ENCODE measurements around the gene BPNT1.
"Not testable (repeated sequence)": the region's sequence is repeated elsewhere in the genome, so short reads cannot be mapped to it uniquely, and the experiment has no call there.

BPNT1 gene

DNA sequence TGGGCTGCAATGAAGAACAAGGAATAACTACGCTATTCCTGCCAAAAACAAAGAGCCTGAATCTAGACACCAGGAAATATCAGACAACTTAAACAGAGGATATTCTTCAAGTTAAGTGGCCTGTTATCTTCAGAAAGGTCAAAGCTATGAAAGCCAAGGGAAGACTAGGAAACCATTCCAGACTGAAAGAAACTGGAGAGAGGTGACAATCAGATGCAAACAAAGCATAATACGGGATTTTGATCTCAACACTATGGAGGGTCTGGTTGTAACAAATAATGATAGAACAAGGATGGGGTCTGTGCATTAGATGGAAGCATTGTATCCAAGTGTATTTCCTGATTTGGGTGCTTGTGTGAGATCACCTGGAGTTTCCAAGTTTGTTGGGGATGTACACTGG lies 45.9 kb downstream of the BPNT1 start:
- H3K4me3 ChIP-seq (ENCODE audit: insufficient read depth, low read depth, low read length) = no peak overlapping the region
- H3K9me3 ChIP-seq (ENCODE audit: control insufficient read depth, low read length) = no peaks in the 10 kb centered on the region
- H3K4me1 ChIP-seq (ENCODE audit: control insufficient read depth, insufficient read depth, low read length) = no peaks in the 10 kb centered on the region
- H3K27me3 ChIP-seq (ENCODE audit: control insufficient read depth, insufficient read depth, low read length, poor library complexity, severe bottlenecking) = no peaks in the 10 kb centered on the region
- no peak overlapping the region for H3K27ac ChIP-seq (ENCODE audit: insufficient read depth, low read depth, low read length, poor library complexity, severe bottlenecking)
- WGBS, 2 experiments = 90 to 95% methylated on average over 2 of the region's 2 CpGs
- H3K36me3 ChIP-seq (ENCODE audit: control insufficient read depth, insufficient read depth, low read length) = peaks cover 7% of the 10 kb centered on the region

DNA sequence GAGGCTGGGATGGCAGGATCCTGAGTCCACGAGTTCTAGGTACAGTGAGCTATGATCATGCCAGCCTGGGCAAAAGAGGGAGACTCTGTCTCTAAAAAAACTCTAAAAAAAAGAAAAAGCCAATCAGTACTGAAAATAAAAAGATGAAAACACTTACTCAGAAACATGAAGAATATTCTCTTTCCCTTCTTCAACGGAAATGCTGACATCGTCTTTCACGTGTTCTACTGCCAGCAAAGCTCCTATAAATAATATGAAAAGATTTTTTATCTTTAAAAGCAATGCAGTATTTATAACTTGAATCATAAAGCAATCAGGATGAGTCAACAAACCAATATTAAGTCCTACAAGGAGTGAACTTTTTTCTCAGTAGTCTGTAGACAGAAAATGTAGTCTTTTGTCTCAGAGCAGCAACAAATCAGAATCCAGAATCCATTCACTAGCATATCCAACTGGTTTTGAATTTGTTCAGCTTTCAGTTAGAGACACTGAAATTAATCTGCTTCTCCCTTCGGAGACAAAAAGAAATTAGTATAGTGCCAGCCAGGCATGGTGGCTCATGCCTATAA lies 49.5 kb downstream of the BPNT1 start:
- H3K36me3 ChIP-seq (ENCODE audit: control insufficient read depth, insufficient read depth, low read length) = peaks cover 7% of the 10 kb centered on the region
- 94 to 98% methylated on average over 2 to 4 of the region's 5 CpGs for WGBS, 2 experiments
- no peaks in the 10 kb centered on the region for H3K4me1 ChIP-seq (ENCODE audit: control insufficient read depth, insufficient read depth, low read length)
- no peak overlapping the region for H3K4me3 ChIP-seq (ENCODE audit: insufficient read depth, low read depth, low read length)
- H3K27me3 ChIP-seq (ENCODE audit: control insufficient read depth, insufficient read depth, low read length, poor library complexity, severe bottlenecking) = no peaks in the 10 kb centered on the region
- no peak overlapping the region for H3K27ac ChIP-seq (ENCODE audit: insufficient read depth, low read depth, low read length, poor library complexity, severe bottlenecking)
- no peaks in the 10 kb centered on the region for H3K9me3 ChIP-seq (ENCODE audit: control insufficient read depth, low read length)

DNA sequence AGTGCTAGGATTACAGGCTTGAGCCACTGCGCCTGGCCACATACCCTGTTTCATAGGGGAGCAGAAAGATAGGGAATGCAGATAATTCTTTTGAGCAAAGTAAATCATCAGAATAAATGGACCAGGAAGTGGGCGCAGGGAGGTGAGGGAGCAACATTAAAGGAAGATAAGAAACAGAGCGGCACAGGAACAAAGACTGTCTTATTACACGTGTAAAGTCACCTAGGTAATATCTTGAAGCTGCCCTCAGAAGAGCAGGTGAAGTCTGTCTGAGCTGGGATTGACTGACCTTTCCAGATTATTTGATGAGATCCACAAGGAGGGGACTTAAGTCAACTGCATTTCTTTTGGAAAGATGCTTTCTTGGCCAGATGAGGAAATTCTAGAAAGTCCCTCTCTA lies 50.9 kb downstream of the BPNT1 start:
- Histone ChIP-seq H3K4me3 (ENCODE audit: insufficient read depth, low read depth, low read length) (no peak overlapping the region), H3K9me3 (ENCODE audit: control insufficient read depth, low read length) (no peaks in the 10 kb centered on the region), H3K36me3 (ENCODE audit: control insufficient read depth, insufficient read depth, low read length) (peaks cover 7% of the 10 kb centered on the region), H3K4me1 (ENCODE audit: control insufficient read depth, insufficient read depth, low read length) (no peaks in the 10 kb centered on the region), H3K27me3 (ENCODE audit: control insufficient read depth, insufficient read depth, low read length, poor library complexity, severe bottlenecking) (no peaks in the 10 kb centered on the region), H3K27ac (ENCODE audit: insufficient read depth, low read depth, low read length, poor library complexity, severe bottlenecking) (no peak overlapping the region)
- WGBS, 2 experiments = 95 to 96% methylated on average over 4 of the region's 4 CpGs

DNA sequence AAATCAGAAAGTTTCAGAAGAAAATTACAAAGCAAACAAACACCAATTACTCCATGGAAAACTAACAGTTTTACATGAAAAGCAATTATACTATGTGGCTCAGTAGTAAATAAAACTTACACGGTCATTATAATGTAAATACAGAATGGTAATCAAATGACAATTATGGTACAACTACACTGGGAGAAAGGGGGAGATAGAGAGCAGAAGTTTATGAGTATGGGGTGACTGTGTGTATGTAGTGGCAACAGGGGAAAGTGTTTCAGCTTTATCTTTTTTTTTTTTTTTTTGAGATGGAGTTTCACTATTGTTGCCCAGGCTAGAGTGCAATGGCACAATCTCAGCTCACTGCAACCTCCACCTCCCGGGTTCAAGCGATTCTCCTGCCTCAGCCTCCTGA lies 51.8 kb downstream of the BPNT1 start:
- H3K27ac ChIP-seq (ENCODE audit: insufficient read depth, low read depth, low read length, poor library complexity, severe bottlenecking); H3K9me3 ChIP-seq (ENCODE audit: control insufficient read depth, low read length); H3K4me1 ChIP-seq (ENCODE audit: control insufficient read depth, insufficient read depth, low read length); H3K27me3 ChIP-seq (ENCODE audit: control insufficient read depth, insufficient read depth, low read length, poor library complexity, severe bottlenecking); H3K36me3 ChIP-seq (ENCODE audit: control insufficient read depth, insufficient read depth, low read length); H3K4me3 ChIP-seq (ENCODE audit: insufficient read depth, low read depth, low read length): not testable (repeated sequence)
- WGBS, 2 experiments = 92 to 94% methylated on average over 2 to 3 of the region's 3 CpGs

DNA sequence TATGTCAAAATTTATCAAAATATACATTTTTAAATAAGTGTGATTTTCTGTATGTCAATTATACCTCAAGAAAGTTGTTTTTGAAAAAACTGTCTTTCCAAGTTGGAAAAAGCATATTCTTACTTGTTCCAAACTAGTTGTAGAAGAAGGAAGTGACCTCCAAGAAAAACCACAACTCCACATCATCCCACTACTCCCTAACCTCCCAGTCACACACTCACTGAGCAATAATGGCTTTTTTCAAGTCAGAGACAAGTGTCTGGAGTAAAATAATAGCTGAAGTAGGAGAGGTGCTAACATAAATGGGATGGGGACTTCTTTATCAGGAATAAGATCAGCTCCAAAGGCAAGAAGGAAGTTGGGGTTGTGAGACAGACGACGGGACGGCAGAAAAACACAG lies 56.7 kb downstream of the BPNT1 start:
- 95 to 96% methylated on average over 3 of the region's 3 CpGs for WGBS, 2 experiments
- Histone ChIP-seq H3K9me3 (ENCODE audit: control insufficient read depth, low read length) (no peaks in the 10 kb centered on the region), H3K36me3 (ENCODE audit: control insufficient read depth, insufficient read depth, low read length) (peaks cover 9% of the 10 kb centered on the region), H3K27me3 (ENCODE audit: control insufficient read depth, insufficient read depth, low read length, poor library complexity, severe bottlenecking) (no peaks in the 10 kb centered on the region), H3K27ac (ENCODE audit: insufficient read depth, low read depth, low read length, poor library complexity, severe bottlenecking) (no peak overlapping the region), H3K4me1 (ENCODE audit: control insufficient read depth, insufficient read depth, low read length) (no peaks in the 10 kb centered on the region), H3K4me3 (ENCODE audit: insufficient read depth, low read depth, low read length) (no peak overlapping the region)

DNA sequence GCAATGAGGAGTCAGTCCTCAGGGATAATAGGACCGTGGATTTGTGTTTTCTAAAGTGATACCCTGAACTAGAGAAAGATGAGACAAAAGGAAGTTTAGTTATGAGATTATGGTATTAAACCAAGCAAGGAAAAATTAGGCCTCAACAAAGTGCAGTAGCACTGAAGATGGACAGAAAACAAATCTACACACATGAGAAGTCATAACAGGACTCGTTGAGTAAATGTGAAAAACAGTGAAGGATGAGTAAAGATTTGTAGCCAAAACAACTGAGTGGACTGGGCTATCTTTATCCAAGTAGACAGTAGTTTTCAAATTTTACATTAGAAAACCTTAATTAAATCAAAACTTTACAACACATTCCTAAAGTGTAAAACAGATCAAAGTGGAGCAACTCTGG lies 58.3 kb downstream of the BPNT1 start:
- no peak overlapping the region for H3K27ac ChIP-seq (ENCODE audit: insufficient read depth, low read depth, low read length, poor library complexity, severe bottlenecking)
- WGBS, 2 experiments = 85 to 92% methylated on average over 1 to 2 of the region's 2 CpGs
- no peak overlapping the region for H3K4me3 ChIP-seq (ENCODE audit: insufficient read depth, low read depth, low read length)
- no peaks in the 10 kb centered on the region for H3K9me3 ChIP-seq (ENCODE audit: control insufficient read depth, low read length)
- no peaks in the 10 kb centered on the region for H3K4me1 ChIP-seq (ENCODE audit: control insufficient read depth, insufficient read depth, low read length)
- H3K36me3 ChIP-seq (ENCODE audit: control insufficient read depth, insufficient read depth, low read length) = peaks cover 9% of the 10 kb centered on the region
- no peaks in the 10 kb centered on the region for H3K27me3 ChIP-seq (ENCODE audit: control insufficient read depth, insufficient read depth, low read length, poor library complexity, severe bottlenecking)

DNA sequence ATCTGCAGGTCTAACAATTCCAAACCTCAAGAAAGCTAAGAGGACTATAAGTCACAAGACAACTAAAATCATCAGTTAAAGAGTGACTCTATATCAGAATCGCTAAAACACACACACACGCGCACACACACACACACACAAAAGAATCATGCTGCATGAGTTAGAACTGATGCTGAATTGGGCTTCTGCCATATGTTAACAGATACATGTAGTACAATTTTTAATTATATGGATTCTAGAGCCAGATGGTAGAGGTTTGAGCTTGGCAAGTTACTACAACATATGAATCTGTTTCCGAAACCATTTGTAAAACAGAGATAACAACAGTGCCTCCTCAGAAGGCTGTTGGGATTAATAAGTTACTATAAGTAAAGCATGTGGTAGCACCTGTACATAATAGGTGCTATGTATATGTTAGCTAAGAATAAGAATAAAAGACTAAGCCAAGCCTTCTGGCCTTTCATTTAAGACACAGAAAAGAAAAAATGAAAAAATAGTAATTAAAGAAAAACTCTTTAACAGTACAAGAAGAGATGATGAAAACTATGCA lies 61.2 kb downstream of the BPNT1 start:
- no peaks in the 10 kb centered on the region for H3K9me3 ChIP-seq (ENCODE audit: control insufficient read depth, low read length)
- no peaks in the 10 kb centered on the region for H3K4me1 ChIP-seq (ENCODE audit: control insufficient read depth, insufficient read depth, low read length)
- no peak overlapping the region for H3K27ac ChIP-seq (ENCODE audit: insufficient read depth, low read depth, low read length, poor library complexity, severe bottlenecking)
- H3K27me3 ChIP-seq (ENCODE audit: control insufficient read depth, insufficient read depth, low read length, poor library complexity, severe bottlenecking) = no peaks in the 10 kb centered on the region
- peaks cover 13% of the 10 kb centered on the region for H3K36me3 ChIP-seq (ENCODE audit: control insufficient read depth, insufficient read depth, low read length)
- no peak overlapping the region for H3K4me3 ChIP-seq (ENCODE audit: insufficient read depth, low read depth, low read length)
- 87% methylated on average over 3 to 4 of the region's 4 CpGs for WGBS, 2 experiments

DNA sequence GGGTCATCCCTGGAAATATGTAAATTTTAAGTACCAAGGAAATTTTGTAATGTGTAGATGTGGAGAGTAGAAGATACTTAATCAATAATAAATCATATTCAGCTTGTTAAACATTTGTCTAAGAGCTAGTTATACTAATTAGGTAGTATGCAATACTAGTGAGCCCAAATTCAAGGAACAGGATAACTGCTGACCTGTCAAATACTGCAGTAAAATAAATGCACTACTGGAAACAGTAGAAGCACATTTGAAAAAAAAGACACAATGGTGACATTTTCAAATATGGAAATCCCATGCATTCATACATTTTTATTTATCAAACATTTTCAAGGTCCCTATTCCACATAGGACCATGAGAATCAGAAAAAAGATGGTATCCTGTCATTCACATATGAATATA lies 70.5 kb downstream of the BPNT1 start:
- no peak overlapping the region for H3K4me3 ChIP-seq (ENCODE audit: insufficient read depth, low read depth, low read length)
- H3K27ac ChIP-seq (ENCODE audit: insufficient read depth, low read depth, low read length, poor library complexity, severe bottlenecking) = no peak overlapping the region
- H3K27me3 ChIP-seq (ENCODE audit: control insufficient read depth, insufficient read depth, low read length, poor library complexity, severe bottlenecking) = no peaks in the 10 kb centered on the region
- H3K36me3 ChIP-seq (ENCODE audit: control insufficient read depth, insufficient read depth, low read length) = peaks cover 5% of the 10 kb centered on the region
- H3K9me3 ChIP-seq (ENCODE audit: control insufficient read depth, low read length) = no peaks in the 10 kb centered on the region
- H3K4me1 ChIP-seq (ENCODE audit: control insufficient read depth, insufficient read depth, low read length) = no peaks in the 10 kb centered on the region

DNA sequence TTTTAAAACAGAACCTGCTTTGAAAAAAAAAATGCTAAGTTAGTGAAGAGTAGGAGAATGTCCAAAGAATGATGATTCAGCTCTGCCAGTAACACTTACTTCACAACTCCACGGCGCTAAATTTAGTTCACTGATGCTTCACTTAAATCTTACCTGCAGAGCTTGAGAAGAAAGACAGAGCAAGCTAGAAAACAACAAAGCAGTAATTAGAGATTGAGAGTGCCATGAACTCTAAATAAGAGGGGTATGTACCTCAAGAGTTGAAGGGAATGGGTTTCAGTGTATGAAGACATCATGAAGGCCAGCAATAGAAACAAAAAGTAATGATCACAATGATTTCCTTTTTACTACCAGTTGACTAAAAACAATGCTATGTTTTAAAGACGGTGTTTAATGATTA lies 76.1 kb downstream of the BPNT1 start:
- no peak overlapping the region for H3K4me3 ChIP-seq (ENCODE audit: insufficient read depth, low read depth, low read length)
- H3K4me1 ChIP-seq (ENCODE audit: control insufficient read depth, insufficient read depth, low read length) = no peaks in the 10 kb centered on the region
- H3K27me3 ChIP-seq (ENCODE audit: control insufficient read depth, insufficient read depth, low read length, poor library complexity, severe bottlenecking) = no peaks in the 10 kb centered on the region
- 98 to 100% methylated on average over 2 of the region's 3 CpGs for WGBS, 2 experiments
- H3K9me3 ChIP-seq (ENCODE audit: control insufficient read depth, low read length) = no peaks in the 10 kb centered on the region
- peaks cover 5% of the 10 kb centered on the region for H3K36me3 ChIP-seq (ENCODE audit: control insufficient read depth, insufficient read depth, low read length)
- no peak overlapping the region for H3K27ac ChIP-seq (ENCODE audit: insufficient read depth, low read depth, low read length, poor library complexity, severe bottlenecking)

DNA sequence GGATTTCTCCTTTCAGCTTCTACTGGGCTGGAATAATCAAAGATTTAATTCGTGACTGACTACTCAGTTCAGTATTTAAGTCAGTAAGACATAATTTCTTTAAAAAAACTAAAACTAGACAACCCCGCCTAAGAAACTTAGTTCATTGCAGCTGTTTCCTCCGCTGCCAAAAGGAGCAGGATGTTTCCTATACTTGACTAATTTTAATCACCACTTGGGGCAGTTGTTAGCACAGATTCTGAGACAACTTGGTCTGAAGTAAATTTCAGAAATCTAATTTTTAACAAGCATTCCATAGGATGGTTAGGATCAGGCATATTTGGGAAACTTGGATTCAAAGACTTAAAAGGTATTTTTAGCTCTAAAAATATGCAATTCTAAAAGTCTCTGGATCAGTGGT lies 77.3 kb downstream of the BPNT1 start:
- no peaks in the 10 kb centered on the region for H3K9me3 ChIP-seq (ENCODE audit: control insufficient read depth, low read length)
- WGBS, 2 experiments = 75 to 80% methylated on average over 3 of the region's 3 CpGs
- H3K27me3 ChIP-seq (ENCODE audit: control insufficient read depth, insufficient read depth, low read length, poor library complexity, severe bottlenecking) = no peaks in the 10 kb centered on the region
- H3K27ac ChIP-seq (ENCODE audit: insufficient read depth, low read depth, low read length, poor library complexity, severe bottlenecking) = no peak overlapping the region
- H3K4me1 ChIP-seq (ENCODE audit: control insufficient read depth, insufficient read depth, low read length) = no peaks in the 10 kb centered on the region
- no peak overlapping the region for H3K4me3 ChIP-seq (ENCODE audit: insufficient read depth, low read depth, low read length)
- peaks cover 5% of the 10 kb centered on the region for H3K36me3 ChIP-seq (ENCODE audit: control insufficient read depth, insufficient read depth, low read length)

DNA sequence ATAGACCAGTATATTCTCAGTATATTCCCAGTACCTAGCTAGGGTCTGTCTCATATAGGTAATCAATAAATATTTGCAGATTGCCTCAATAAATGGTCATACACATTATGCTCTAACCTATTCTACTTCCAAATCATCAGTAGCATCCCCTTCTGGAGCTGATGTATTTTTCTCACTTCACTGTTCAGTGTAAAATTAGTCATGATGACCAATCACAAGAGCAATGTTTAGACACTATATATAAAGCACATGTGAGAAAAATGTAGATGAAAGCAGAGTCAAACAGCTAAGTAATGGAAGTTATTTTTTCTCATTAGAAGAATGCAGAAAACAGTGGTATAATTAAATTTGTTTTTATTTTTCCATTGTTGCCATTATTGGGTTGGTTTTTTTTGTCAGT lies 78.0 kb downstream of the BPNT1 start:
- no peaks in the 10 kb centered on the region for H3K27me3 ChIP-seq (ENCODE audit: control insufficient read depth, insufficient read depth, low read length, poor library complexity, severe bottlenecking)
- no peak overlapping the region for H3K27ac ChIP-seq (ENCODE audit: insufficient read depth, low read depth, low read length, poor library complexity, severe bottlenecking)
- H3K4me3 ChIP-seq (ENCODE audit: insufficient read depth, low read depth, low read length) = no peak overlapping the region
- no peaks in the 10 kb centered on the region for H3K9me3 ChIP-seq (ENCODE audit: control insufficient read depth, low read length)
- peaks cover 5% of the 10 kb centered on the region for H3K36me3 ChIP-seq (ENCODE audit: control insufficient read depth, insufficient read depth, low read length)
- H3K4me1 ChIP-seq (ENCODE audit: control insufficient read depth, insufficient read depth, low read length) = no peaks in the 10 kb centered on the region

Measured in ectodermal cell (in vitro differentiated cells).